ENCODE results near the gene GDF10. TPM values are rescaled to one million over a fixed set of nuclear protein-coding genes. Genes with fewer than 3 reads are reported as not detected.

The GDF10 gene
- total and polyA plus RNA-seq, 3 donors from 2014 or later, result 17.7 to 47.3 (median 34.4) TPM

GRCh38 chr10:47360419-47361040, 60.5 kb downstream of the GDF10 start:
- no peak overlapping the region for H3K27ac ChIP-seq
- DNase-seq, result no peak
- H3K9me3 ChIP-seq, result no peaks in the 10 kb centered on the region
- H3K4me1 ChIP-seq, result no peaks in the 10 kb centered on the region
- no peaks in the 10 kb centered on the region for H3K27me3 ChIP-seq
- WGBS, 2 donors, result 91 to 96% methylated on average over 14 of the region's 14 CpGs
- intact Hi-C loops (cut with DNase I; ENCODE audit: low total_unique reads), result no loop called here
- TF ChIP-seq, protein P1, sequence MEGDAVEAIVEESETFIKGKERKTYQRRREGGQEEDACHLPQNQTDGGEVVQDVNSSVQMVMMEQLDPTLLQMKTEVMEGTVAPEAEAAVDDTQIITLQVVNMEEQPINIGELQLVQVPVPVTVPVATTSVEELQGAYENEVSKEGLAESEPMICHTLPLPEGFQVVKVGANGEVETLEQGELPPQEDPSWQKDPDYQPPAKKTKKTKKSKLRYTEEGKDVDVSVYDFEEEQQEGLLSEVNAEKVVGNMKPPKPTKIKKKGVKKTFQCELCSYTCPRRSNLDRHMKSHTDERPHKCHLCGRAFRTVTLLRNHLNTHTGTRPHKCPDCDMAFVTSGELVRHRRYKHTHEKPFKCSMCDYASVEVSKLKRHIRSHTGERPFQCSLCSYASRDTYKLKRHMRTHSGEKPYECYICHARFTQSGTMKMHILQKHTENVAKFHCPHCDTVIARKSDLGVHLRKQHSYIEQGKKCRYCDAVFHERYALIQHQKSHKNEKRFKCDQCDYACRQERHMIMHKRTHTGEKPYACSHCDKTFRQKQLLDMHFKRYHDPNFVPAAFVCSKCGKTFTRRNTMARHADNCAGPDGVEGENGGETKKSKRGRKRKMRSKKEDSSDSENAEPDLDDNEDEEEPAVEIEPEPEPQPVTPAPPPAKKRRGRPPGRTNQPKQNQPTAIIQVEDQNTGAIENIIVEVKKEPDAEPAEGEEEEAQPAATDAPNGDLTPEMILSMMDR (IDR thresholded peaks at IDR 0.05), result no peak
- TF ChIP-seq POLR2A (IDR thresholded peaks at IDR 0.05), result no peak
- H3K36me3 ChIP-seq (ENCODE audit: low read depth, missing control alignments), result no peaks in the 10 kb centered on the region
- H3K4me3 ChIP-seq, result no peak overlapping the region

DNA sequence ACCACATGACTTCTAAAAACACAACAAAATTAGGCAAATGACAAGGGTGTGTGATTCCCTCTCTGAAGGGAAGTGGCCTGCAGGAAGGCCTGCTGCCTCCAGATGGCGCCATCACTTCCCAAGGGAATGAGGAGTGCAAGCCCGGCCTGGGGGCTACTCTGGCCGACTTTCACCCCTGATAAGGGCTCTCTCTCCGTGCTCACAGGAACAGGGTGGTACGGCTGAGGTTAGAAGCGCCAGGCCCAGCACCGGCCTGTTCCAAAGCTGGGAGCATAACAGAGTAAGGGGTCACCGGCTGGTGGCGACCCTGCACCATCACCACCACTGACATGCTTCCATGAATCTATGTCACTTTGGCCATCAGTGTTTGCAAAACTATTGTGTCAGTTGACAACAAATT, 61.3 kb downstream of the GDF10 start:
- H3K27ac ChIP-seq, result no peak overlapping the region
- no peaks in the 10 kb centered on the region for H3K36me3 ChIP-seq (ENCODE audit: low read depth, missing control alignments)
- TF ChIP-seq POLR2A (IDR thresholded peaks at IDR 0.05), result no peak
- TF ChIP-seq, protein P1 (IDR thresholded peaks at IDR 0.05), result peak; percentile 10 to 66 (median 39)
- 63 to 76% methylated on average over 9 of the region's 9 CpGs for WGBS, 2 donors
- intact Hi-C loops (cut with DNase I; ENCODE audit: low total_unique reads), result no loop called here
- peak; percentile 55 for DNase-seq
- no peaks in the 10 kb centered on the region for H3K4me1 ChIP-seq
- H3K27me3 ChIP-seq, result no peaks in the 10 kb centered on the region
- no peak overlapping the region for H3K4me3 ChIP-seq
- H3K9me3 ChIP-seq, result no peaks in the 10 kb centered on the region

GRCh38 chr10:47362199-47362598, 62.2 kb downstream of the GDF10 start:
- TF ChIP-seq, protein P1 (IDR thresholded peaks at IDR 0.05), result no peak
- no peak for TF ChIP-seq POLR2A (IDR thresholded peaks at IDR 0.05)
- Histone ChIP-seq H3K27ac (no peak overlapping the region), H3K9me3 (no peaks in the 10 kb centered on the region), H3K4me3 (no peak overlapping the region), H3K36me3 (ENCODE audit: low read depth, missing control alignments) (no peaks in the 10 kb centered on the region), H3K27me3 (no peaks in the 10 kb centered on the region), H3K4me1 (no peaks in the 10 kb centered on the region)
- 94 to 95% methylated on average over 3 of the region's 3 CpGs for WGBS, 2 donors
- intact Hi-C loops (cut with DNase I; ENCODE audit: low total_unique reads), result no loop called here
- no peak for DNase-seq

Other genes with a start within 250 kb of the GDF10 start
- gene GDF2, start 22.3 kb downstream of the GDF10 start, total RNA-seq, result under 1 TPM; 0.19 to 0.39 TPM
- gene GDF2, start 22.3 kb downstream of the GDF10 start, polyA plus RNA-seq (ENCODE audit: insufficient read depth, low read depth, low replicate concordance), result not detected
- gene RBP3, start 48.2 kb downstream of the GDF10 start, total RNA-seq, result under 1 TPM in 1 of 2 donors, not detected in 1; 0.25 TPM
- 0.09 TPM for gene RBP3, start 48.2 kb downstream of the GDF10 start, polyA plus RNA-seq (ENCODE audit: insufficient read depth, low read depth, low replicate concordance)
- gene ZNF488, start 84.1 kb downstream of the GDF10 start, total RNA-seq, result 1 to 10 TPM; 2.7 to 3.2 TPM
- 2.0 TPM for gene ZNF488, start 84.1 kb downstream of the GDF10 start, polyA plus RNA-seq (ENCODE audit: insufficient read depth, low read depth, low replicate concordance)
- 1 to 10 TPM; 1.8 to 2.5 TPM for gene ANXA8, start 183.9 kb downstream of the GDF10 start, total RNA-seq
- gene ANXA8, start 183.9 kb downstream of the GDF10 start, polyA plus RNA-seq (ENCODE audit: insufficient read depth, low read depth, low replicate concordance), result 6.7 TPM
- gene FAM25G, start 191.5 kb downstream of the GDF10 start, total RNA-seq, result 1 to 10 TPM; 3.9 to 8.3 TPM
- gene FAM25G, start 191.5 kb downstream of the GDF10 start, polyA plus RNA-seq (ENCODE audit: insufficient read depth, low read depth, low replicate concordance), result 8.6 TPM
- gene AGAP9, start 223.4 kb downstream of the GDF10 start, total RNA-seq, result 10 to 100 TPM; 17.5 to 29.8 TPM
- gene AGAP9, start 223.4 kb downstream of the GDF10 start, polyA plus RNA-seq (ENCODE audit: insufficient read depth, low read depth, low replicate concordance), result 26.0 TPM

Data from testis (tissue), 3 donors.